Sigmoid colon (tissue), 7 donors: ENCODE measurements around the gene PPP6R3. TPM values are rescaled to one million over a fixed set of nuclear protein-coding genes. Genes with fewer than 3 reads are reported as not detected.
A peak's percentile ranks its signal among the peaks of the same experiment; 100 is the strongest.

Experiments
- DNase-seq: peaks from one replicate; pipeline ENCODE4 v3.0.0-alpha.2; 2019
- H3K27ac ChIP-seq, 4 donors: fragments of 200-600 bp; sonication (generic); one replicate each; pipeline ENCODE4 v1.5.1; 2016 to 2019; ENCODE audit warnings: mild to moderate bottlenecking in 1 of 4
- H3K27me3 ChIP-seq, 3 donors: fragments of 200-600 bp; sonication (generic); one replicate each; pipeline ENCODE4 v1.5.1; 2019; ENCODE audit warnings: mild to moderate bottlenecking in 1 of 3
- H3K36me3 ChIP-seq, 4 donors: fragments of 200-600 bp; sonication (generic); one replicate each; pipeline ENCODE4 v1.5.1; 2016 to 2019
- H3K4me1 ChIP-seq, 4 donors: fragments of 200-600 bp; sonication (generic); one replicate each; pipeline ENCODE4 v1.5.1; 2017 to 2019
- H3K4me3 ChIP-seq, 4 donors: fragments of 200-600 bp; sonication (generic); one replicate each; pipeline ENCODE4 v1.5.1; 2017 to 2019; ENCODE audit warnings: mild to moderate bottlenecking in 2 of 4, moderate library complexity in 1 of 4
- H3K9me3 ChIP-seq, 4 donors: fragments of 200-600 bp in 3 of 4; sonication (generic) in 3 of 4; one replicate each; pipeline versions ENCODE4 v1.5.1 to v1.6.1; 2013 to 2019
- EP300 ChIP-seq, 4 donors: sonication (generic); formaldehyde crosslinking; IDR thresholded peaks; one replicate each; pipeline ENCODE4 v1.6.1; 2017; ENCODE audit warnings: antibody characterized with exemption in 4 of 4
- POLR2A ChIP-seq, 2 donors: fragments of 450-650 bp; IDR thresholded peaks; one replicate each; pipeline ENCODE4 v1.6.1; 2016; ENCODE audit warnings: antibody characterized with exemption in 2 of 2, mild to moderate bottlenecking in 2 of 2, moderate library complexity in 2 of 2
- POLR2AphosphoS5 ChIP-seq, 4 donors: sonication (generic); formaldehyde crosslinking; IDR thresholded peaks; one replicate each; pipeline ENCODE4 v1.6.1; 2017; ENCODE audit warnings: antibody characterized with exemption in 4 of 4
- WGBS, 2 donors: extraction: QIAGEN DNeasy Blood & Tissue Kit; methylation state at CpG; one replicate each; pipeline ENCODE4 v1.1.7; 2013; 5-methylcytosine and 5-hydroxymethylcytosine counted together
- intact Hi-C: fragments of 100-400 bp; cut with DNase I; formaldehyde crosslinking; loops from one replicate; pipeline ENCODE4 v1.15.1; 2023
- polyA plus RNA-seq, 3 donors: library from polyadenylated mRNA; stranded (reverse); fragments of 200-250 nt; gene quantifications; one replicate each; pipeline ENCODE4 v1.2.3, GENCODE V29; 2013
- total RNA-seq, 4 donors: library from RNA; depleted of rRNA; stranded (reverse); fragments of >200 nt; gene quantifications; one replicate each; pipeline ENCODE4 v1.1.0, GENCODE V29; 2016
- TF ChIP-seq, protein P1 (sequence below), 4 experiments: fragments of 450-650 bp in 3 of 4; fragments of 200-600 bp in 1 of 4; IDR thresholded peaks; one replicate each; pipeline ENCODE4 v1.5.1; 2016 to 2019; ENCODE audit warnings: antibody characterized with exemption in 4 of 4, mild to moderate bottlenecking in 3 of 4, moderate library complexity in 2 of 4
- donor health status: healthy with polysubstance abuse.
- donor health status: Bipolar disorder and iron deficiency.
- donor health status: healthy.

PPP6R3 gene
- total and polyA plus RNA-seq, 7 donors, result 24.0 to 157 (median 133) TPM

DNA sequence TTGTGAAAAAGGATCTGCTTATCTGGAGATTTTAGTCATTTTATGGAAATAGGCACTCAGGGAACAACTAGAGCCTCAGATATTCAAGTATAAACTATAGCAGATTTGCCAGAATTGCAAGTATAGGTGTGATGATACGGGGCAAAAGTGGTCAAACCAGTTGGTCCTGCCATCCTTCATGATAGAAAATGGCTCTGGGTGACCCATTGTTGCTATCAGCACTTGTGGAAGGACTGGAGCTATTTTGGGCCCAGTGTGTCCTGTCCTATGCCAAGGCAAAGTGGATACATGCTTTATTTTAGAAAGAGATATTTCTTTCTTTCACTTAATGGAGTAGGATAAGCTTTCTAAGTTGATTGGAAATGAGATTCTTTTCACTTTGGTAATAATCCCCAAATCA is 85.2 kb downstream of the PPP6R3 start:
- H3K27me3 ChIP-seq, result no peaks in the 10 kb centered on the region
- TF ChIP-seq POLR2AphosphoS5 (IDR thresholded peaks at IDR 0.05) (no peak), EP300 (IDR thresholded peaks at IDR 0.05) (no peak), POLR2A (IDR thresholded peaks at IDR 0.05) (no peak)
- TF ChIP-seq, protein P1, sequence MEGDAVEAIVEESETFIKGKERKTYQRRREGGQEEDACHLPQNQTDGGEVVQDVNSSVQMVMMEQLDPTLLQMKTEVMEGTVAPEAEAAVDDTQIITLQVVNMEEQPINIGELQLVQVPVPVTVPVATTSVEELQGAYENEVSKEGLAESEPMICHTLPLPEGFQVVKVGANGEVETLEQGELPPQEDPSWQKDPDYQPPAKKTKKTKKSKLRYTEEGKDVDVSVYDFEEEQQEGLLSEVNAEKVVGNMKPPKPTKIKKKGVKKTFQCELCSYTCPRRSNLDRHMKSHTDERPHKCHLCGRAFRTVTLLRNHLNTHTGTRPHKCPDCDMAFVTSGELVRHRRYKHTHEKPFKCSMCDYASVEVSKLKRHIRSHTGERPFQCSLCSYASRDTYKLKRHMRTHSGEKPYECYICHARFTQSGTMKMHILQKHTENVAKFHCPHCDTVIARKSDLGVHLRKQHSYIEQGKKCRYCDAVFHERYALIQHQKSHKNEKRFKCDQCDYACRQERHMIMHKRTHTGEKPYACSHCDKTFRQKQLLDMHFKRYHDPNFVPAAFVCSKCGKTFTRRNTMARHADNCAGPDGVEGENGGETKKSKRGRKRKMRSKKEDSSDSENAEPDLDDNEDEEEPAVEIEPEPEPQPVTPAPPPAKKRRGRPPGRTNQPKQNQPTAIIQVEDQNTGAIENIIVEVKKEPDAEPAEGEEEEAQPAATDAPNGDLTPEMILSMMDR (IDR thresholded peaks at IDR 0.05), result no peak
- 29 to 70% methylated on average over 1 of the region's 1 CpG for WGBS, 2 donors
- H3K36me3 ChIP-seq, result peaks cover 0 to 38% (median 8%) of the 10 kb centered on the region in 4 donors
- H3K27ac ChIP-seq, result peak overlapping the region in 1 of 4 donors; percentile 27
- peaks cover 4 to 71% (median 61%) of the 10 kb centered on the region in 4 donors for H3K4me1 ChIP-seq
- intact Hi-C loops, result no loop called here
- no peak for DNase-seq
- H3K4me3 ChIP-seq, result no peak overlapping the region
- no peaks in the 10 kb centered on the region for H3K9me3 ChIP-seq

DNA sequence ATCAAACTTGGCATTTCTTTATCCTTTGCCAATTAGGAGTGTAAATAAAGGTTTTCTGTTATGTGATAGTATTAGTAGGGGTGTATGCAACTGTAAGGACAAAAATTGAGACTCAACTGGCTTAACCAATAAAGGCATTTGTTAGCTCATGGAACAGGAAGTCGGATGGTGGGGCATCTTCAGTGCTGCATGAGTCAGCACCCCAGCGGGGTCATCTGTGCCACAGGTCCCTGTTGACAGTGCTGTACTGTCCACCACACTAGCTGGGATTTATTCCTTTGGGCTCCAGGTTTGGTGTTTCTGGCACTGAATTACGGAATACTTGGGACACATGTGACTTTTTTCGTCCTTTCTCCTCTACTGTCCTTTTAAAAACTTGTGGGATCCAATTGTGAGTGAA is 86.0 kb downstream of the PPP6R3 start:
- Histone ChIP-seq H3K4me1 (peaks cover 4 to 72% (median 57%) of the 10 kb centered on the region in 4 donors), H3K27ac (peak overlapping the region in 1 of 4 donors; percentile 27), H3K36me3 (peaks cover 0 to 46% (median 8%) of the 10 kb centered on the region in 4 donors), H3K9me3 (no peaks in the 10 kb centered on the region), H3K4me3 (no peak overlapping the region), H3K27me3 (no peaks in the 10 kb centered on the region)
- WGBS, 2 donors, result 88 to 90% methylated on average over 4 of the region's 4 CpGs
- intact Hi-C loops, result no loop called here
- TF ChIP-seq EP300 (IDR thresholded peaks at IDR 0.05), result no peak
- TF ChIP-seq POLR2AphosphoS5 (IDR thresholded peaks at IDR 0.05), result no peak
- no peak for TF ChIP-seq POLR2A (IDR thresholded peaks at IDR 0.05)
- TF ChIP-seq, protein P1 (IDR thresholded peaks at IDR 0.05), result no peak
- no peak for DNase-seq

DNA sequence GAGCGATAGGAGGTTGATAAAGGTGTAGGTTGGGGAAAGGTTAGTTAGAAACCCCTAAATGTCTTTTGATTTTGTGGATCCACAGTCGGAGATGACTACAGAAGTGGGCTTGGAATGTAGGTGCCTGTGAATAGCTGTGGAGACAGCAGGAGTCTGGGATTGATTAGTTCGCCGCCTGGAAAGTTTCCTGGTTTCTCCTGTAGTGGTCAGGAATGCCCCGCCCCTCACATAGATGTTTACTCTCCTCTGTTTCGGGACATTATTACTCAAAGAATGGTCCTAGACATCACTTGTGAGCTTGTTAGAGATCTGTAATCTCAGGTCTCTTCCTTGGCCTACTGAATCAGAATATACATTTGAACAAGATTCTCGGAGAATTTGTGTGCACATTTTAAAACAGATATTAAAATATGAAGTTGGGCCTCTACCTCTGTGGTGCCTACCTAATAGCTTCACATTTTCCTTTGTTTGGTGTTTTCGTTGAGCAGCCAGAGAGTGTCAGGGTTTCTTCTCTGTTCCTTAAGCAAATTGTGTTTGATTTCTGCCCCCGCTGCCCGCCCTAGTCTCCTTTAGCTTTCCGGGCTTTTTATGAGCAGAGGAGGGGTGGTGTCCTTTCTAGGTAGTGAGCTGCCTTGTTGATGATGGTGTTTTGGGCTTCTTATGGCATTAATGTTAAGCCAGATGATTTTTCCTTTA is 89.4 kb downstream of the PPP6R3 start:
- 70 to 72% methylated on average over 11 of the region's 11 CpGs for WGBS, 2 donors
- peaks cover 0 to 44% (median 30%) of the 10 kb centered on the region in 4 donors for H3K4me1 ChIP-seq
- no peak for DNase-seq
- no peaks in the 10 kb centered on the region for H3K9me3 ChIP-seq
- H3K4me3 ChIP-seq, result no peak overlapping the region
- intact Hi-C loops, result no loop called here
- peaks cover 0 to 76% (median 9%) of the 10 kb centered on the region in 4 donors for H3K36me3 ChIP-seq
- H3K27me3 ChIP-seq, result no peaks in the 10 kb centered on the region
- peak overlapping the region in 3 of 4 donors; percentile 22 to 50 (median 35) for H3K27ac ChIP-seq
- TF ChIP-seq POLR2AphosphoS5 (IDR thresholded peaks at IDR 0.05), result no peak
- TF ChIP-seq, protein P1 (IDR thresholded peaks at IDR 0.05), result no peak
- TF ChIP-seq POLR2A (IDR thresholded peaks at IDR 0.05), result no peak
- no peak for TF ChIP-seq EP300 (IDR thresholded peaks at IDR 0.05)

DNA sequence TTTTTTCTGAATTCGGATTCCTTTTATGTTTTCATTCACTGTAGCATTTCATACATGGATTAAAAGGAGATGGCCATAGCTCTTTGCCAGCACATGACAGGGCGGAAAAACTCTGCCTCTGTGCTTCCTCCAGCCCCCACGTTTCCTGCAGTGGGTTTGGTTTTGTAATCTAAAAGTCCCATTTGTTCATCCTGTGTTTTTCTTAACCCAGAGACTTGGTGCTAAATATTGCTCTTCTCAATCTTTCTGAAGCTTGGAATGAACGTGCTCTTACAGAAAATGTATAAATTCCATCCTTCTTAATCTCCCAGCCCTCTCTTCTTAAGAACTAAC is 89.9 kb downstream of the PPP6R3 start:
- no peaks in the 10 kb centered on the region for H3K9me3 ChIP-seq
- DNase-seq, result no peak
- peaks cover 0 to 75% (median 9%) of the 10 kb centered on the region in 4 donors for H3K36me3 ChIP-seq
- intact Hi-C loops, result no loop called here
- H3K27ac ChIP-seq, result peak overlapping the region in 3 of 4 donors; percentile 22 to 50 (median 35)
- H3K27me3 ChIP-seq, result no peaks in the 10 kb centered on the region
- H3K4me1 ChIP-seq, result peaks cover 0 to 41% (median 30%) of the 10 kb centered on the region in 4 donors
- H3K4me3 ChIP-seq, result no peak overlapping the region
- no peak for TF ChIP-seq POLR2A (IDR thresholded peaks at IDR 0.05)
- TF ChIP-seq, protein P1 (IDR thresholded peaks at IDR 0.05), result no peak
- WGBS, 2 donors, result 31 to 77% methylated on average over 4 of the region's 4 CpGs
